ENCODE measurements around the gene VWF. TPM values are rescaled to one million over a fixed set of nuclear protein-coding genes. Genes with fewer than 3 reads are reported as not detected.

The VWF gene
- total RNA-seq, 1 experiment from 2014 or later: 0.48 TPM

GRCh38 chr12:5907807-5908206, 216.7 kb downstream of the VWF start:
- CTCF ChIA-PET: no interaction called here
- Histone ChIP-seq H3K4me1 (replicated peaks; ENCODE audit: insufficient read depth) (no peaks in the 10 kb centered on the region), H3K4me3 (no peak overlapping the region), H4K20me1 (ENCODE audit: insufficient read depth) (no peaks in the 10 kb centered on the region), H3K4me2 (no peak overlapping the region), H2AFZ (no peak overlapping the region), H3K9me2 (ENCODE audit: insufficient read depth) (no peaks in the 10 kb centered on the region), H3F3A (ENCODE audit: insufficient read depth, low read depth) (no peaks in the 10 kb centered on the region), H3K79me2 (ENCODE audit: low read depth) (no peaks in the 10 kb centered on the region), H3K27me3 (ENCODE audit: insufficient read depth, low read depth) (peaks cover 89% of the 10 kb centered on the region), H3K27ac (no peak overlapping the region), H3K36me3 (ENCODE audit: low read depth) (no peaks in the 10 kb centered on the region), H3K9me3 (ENCODE audit: insufficient read depth, low read depth) (no peaks in the 10 kb centered on the region)
- intact Hi-C loops (cut with micrococcal nuclease; ENCODE audit: unreplicated experiment): no loop called here
- no peak for DNase-seq
- BruUV-seq (replicated peaks): no TSS peak
- POLR2A ChIA-PET (ENCODE audit: unreplicated experiment): no interaction called here
- TF ChIP-seq, protein P1, sequence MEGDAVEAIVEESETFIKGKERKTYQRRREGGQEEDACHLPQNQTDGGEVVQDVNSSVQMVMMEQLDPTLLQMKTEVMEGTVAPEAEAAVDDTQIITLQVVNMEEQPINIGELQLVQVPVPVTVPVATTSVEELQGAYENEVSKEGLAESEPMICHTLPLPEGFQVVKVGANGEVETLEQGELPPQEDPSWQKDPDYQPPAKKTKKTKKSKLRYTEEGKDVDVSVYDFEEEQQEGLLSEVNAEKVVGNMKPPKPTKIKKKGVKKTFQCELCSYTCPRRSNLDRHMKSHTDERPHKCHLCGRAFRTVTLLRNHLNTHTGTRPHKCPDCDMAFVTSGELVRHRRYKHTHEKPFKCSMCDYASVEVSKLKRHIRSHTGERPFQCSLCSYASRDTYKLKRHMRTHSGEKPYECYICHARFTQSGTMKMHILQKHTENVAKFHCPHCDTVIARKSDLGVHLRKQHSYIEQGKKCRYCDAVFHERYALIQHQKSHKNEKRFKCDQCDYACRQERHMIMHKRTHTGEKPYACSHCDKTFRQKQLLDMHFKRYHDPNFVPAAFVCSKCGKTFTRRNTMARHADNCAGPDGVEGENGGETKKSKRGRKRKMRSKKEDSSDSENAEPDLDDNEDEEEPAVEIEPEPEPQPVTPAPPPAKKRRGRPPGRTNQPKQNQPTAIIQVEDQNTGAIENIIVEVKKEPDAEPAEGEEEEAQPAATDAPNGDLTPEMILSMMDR (conservative IDR thresholded peaks at IDR 0.05): no peak
- no peak for TF ChIP-seq EZH2 (IDR thresholded peaks at IDR 0.05; ENCODE audit: low read depth)

- Histone ChIP-seq H3K27me3 (ENCODE audit: insufficient read depth, low read depth) (peaks cover 83% of the 10 kb centered on the region), H3K4me1 (replicated peaks; ENCODE audit: insufficient read depth) (no peaks in the 10 kb centered on the region), H3F3A (ENCODE audit: insufficient read depth, low read depth) (no peaks in the 10 kb centered on the region), H3K36me3 (ENCODE audit: low read depth) (no peaks in the 10 kb centered on the region), H3K4me2 (no peak overlapping the region), H2AFZ (no peak overlapping the region), H3K79me2 (ENCODE audit: low read depth) (no peaks in the 10 kb centered on the region), H4K20me1 (ENCODE audit: insufficient read depth) (no peaks in the 10 kb centered on the region), H3K27ac (no peak overlapping the region), H3K9me2 (ENCODE audit: insufficient read depth) (no peaks in the 10 kb centered on the region), H3K9me3 (ENCODE audit: insufficient read depth, low read depth) (no peaks in the 10 kb centered on the region), H3K4me3 (no peak overlapping the region)
- POLR2A ChIA-PET (ENCODE audit: unreplicated experiment): interaction anchor here (0.5 kb wide), 1 partner anchor 558 kb away, joined by 5 read pairs; no protein-coding TSS in a partner anchor
- intact Hi-C loops (cut with micrococcal nuclease; ENCODE audit: unreplicated experiment): no loop called here
- CTCF ChIA-PET: no interaction called here
- no peak for DNase-seq
- TF ChIP-seq EZH2 (IDR thresholded peaks at IDR 0.05; ENCODE audit: low read depth): no peak
- TF ChIP-seq, protein P1 (conservative IDR thresholded peaks at IDR 0.05): no peak
- no TSS peak for BruUV-seq (replicated peaks)
These were observed 218.7 kb downstream of the VWF start for GRCh38 chr12:5905757-5906156.

- no peaks in the 10 kb centered on the region for H3K79me2 ChIP-seq (ENCODE audit: low read depth)
- H3K4me3 ChIP-seq: no peak overlapping the region
- no peak overlapping the region for H2AFZ ChIP-seq
- no peaks in the 10 kb centered on the region for H3K9me2 ChIP-seq (ENCODE audit: insufficient read depth)
- H3K4me2 ChIP-seq: no peak overlapping the region
- no peaks in the 10 kb centered on the region for H3K36me3 ChIP-seq (ENCODE audit: low read depth)
- H3K4me1 ChIP-seq (replicated peaks; ENCODE audit: insufficient read depth): no peaks in the 10 kb centered on the region
- ChIA-PET POLR2A (ENCODE audit: unreplicated experiment) (no interaction called here), CTCF (no interaction called here)
- intact Hi-C loops (cut with micrococcal nuclease; ENCODE audit: unreplicated experiment): no loop called here
- H3F3A ChIP-seq (ENCODE audit: insufficient read depth, low read depth): no peaks in the 10 kb centered on the region
- TF ChIP-seq, protein P1 (conservative IDR thresholded peaks at IDR 0.05): no peak
- TF ChIP-seq EZH2 (IDR thresholded peaks at IDR 0.05; ENCODE audit: low read depth): no peak
- H3K9me3 ChIP-seq (ENCODE audit: insufficient read depth, low read depth): no peaks in the 10 kb centered on the region
- DNase-seq: no peak
- peaks cover 83% of the 10 kb centered on the region for H3K27me3 ChIP-seq (ENCODE audit: insufficient read depth, low read depth)
- no peaks in the 10 kb centered on the region for H4K20me1 ChIP-seq (ENCODE audit: insufficient read depth)
- H3K27ac ChIP-seq: no peak overlapping the region
- no TSS peak for BruUV-seq (replicated peaks)
These were observed 219.5 kb downstream of the VWF start for GRCh38 chr12:5904969-5905368.

Data from PC-9 (cell line).